IPS DF 4.7 (cell line): ENCODE measurements around the gene HCN1.
A peak's percentile ranks its signal among the peaks of the same experiment; 100 is the strongest.

ENCODE experiments used
- DNase-seq: peaks from one replicate; pipeline ENCODE4 v3.0.0-alpha.2; 2013; ENCODE audit warnings: low spot score; ENCODE audit errors: extremely low read depth

The HCN1 gene

DNA sequence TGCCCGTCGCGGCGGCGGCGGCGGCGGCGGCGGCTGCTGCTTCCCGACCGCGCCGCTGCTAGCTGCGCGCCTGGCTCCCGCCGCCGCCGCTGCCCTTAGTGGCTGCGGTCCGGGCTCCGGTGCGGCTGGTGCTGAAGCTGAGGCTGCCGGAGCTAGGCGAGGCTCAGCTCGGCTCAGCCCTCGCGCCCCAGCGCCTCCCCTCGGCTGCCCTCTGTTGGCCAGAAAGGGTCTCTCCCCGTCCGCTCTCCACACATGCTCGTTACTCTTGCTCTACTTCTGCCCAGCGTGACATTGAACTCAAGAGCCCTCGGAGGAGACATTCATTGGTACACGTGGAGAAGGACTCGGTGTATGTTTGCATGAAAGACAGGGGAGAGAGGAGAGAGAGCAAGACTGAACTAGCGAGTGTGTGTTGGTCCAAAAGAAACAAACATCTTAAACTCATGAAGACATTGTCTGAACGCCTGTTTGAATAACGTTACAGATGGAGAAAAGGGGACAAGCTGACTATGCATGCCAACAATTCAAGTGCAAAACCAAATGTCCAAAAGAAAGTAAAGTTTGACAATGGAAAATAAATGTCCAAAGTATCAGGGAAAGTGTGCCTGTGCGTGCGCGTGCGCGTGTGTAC, at the start of gene HCN1:
Gene HCN1 (minus strand): TSS at position 175 of the 631 bp plus-strand sequence.
- DNase-seq, result peak; percentile 69

DNA sequence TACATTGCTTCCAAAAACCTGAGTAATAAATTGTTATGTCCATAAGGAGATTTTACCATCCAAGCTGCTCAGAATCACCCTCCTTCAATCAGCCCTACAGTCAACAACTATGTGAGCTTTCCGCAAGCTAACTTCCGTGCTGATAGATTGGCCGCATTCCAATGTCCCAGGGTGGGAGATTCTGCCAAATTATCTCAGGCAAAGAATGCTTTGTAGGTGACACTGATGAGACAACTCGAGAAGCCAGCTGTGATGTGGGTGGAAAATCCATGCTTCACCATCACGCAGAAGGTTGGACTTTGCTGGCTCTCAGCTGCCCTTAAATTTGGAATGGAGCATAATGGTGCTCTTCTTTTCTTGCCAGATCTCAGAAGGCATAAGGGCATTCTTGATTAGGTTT, 44.9 kb upstream of the HCN1 start:
- peak; percentile 9 for DNase-seq

DNA sequence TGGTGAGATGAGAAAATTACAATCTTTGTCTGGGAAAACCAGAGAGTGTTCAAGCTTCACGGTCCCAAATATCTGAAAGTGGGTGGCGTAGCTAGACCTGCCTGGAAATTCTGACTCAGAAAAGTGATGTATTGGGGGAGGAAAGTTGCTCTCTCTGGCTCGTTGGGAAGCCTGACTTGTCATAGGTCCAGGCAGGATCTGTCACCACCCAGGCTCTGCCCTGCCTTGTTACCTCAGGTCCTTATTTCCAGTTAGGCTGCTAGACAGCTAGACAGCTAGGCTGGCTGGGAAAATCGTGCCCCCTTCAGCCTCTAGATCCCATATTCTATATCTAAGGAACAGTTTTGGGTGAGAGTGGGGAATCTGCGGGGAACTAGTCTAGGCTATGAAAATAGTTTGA, 41.0 kb upstream of the HCN1 start:
- DNase-seq, result no peak

DNA sequence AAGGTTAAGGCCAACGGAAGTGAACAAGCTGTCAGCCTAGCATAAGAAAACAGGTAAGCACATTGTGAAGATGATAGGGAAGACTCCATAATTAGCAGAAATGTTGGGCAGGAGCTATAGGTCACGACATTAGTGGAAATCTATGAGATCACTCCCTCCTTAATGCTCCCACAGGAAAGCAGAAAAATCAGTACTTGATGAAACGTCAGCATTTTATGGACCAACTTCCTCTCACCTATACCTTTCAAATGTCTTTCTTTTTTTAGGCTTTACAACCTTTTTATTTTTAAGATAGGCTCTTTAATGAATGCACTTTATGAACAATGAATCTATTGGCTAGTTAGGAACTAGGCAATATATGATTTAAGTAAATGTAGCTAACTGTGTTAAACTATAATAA, 29.4 kb upstream of the HCN1 start:
- DNase-seq, result no peak

DNA sequence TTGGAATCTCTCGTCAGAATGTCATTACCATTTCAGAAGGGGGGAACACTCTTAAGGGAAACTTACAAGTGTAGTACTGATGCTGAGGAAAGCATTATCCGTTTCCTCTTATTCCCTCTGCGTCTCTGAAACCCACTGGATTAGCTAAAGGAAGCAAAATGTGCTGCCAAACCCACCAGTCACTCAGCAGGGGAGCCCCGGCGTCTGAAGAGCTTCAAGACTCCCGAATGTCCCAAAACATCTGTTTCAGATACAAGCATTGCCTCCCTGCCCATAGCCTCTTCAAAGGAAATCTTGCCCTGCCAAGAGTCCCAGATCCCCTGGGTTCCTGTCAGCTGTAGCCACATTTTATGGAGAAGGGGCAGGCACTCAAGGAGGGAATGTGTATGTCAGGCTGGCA, 1.0 kb upstream of the HCN1 start:
- no peak for DNase-seq

DNA sequence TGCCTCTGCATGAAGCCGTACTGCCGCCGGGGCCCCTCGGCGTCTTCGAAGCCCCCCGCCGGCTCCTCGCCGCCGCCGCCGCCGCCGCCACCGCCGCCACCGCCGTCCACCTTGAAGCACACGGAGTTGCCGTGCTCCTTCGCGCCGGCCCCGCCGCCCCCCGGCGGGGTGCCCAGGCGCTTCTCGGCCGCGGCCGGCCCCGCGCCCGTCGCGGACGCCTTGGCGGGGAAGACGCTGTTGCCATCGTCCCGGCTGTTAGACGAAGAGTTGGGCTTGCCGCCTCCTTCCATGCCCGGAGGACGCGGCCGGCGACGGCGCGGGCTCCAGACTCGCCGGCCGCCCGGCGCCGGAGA, 400 bp downstream of the HCN1 start:
- DNase-seq, result no peak

DNA sequence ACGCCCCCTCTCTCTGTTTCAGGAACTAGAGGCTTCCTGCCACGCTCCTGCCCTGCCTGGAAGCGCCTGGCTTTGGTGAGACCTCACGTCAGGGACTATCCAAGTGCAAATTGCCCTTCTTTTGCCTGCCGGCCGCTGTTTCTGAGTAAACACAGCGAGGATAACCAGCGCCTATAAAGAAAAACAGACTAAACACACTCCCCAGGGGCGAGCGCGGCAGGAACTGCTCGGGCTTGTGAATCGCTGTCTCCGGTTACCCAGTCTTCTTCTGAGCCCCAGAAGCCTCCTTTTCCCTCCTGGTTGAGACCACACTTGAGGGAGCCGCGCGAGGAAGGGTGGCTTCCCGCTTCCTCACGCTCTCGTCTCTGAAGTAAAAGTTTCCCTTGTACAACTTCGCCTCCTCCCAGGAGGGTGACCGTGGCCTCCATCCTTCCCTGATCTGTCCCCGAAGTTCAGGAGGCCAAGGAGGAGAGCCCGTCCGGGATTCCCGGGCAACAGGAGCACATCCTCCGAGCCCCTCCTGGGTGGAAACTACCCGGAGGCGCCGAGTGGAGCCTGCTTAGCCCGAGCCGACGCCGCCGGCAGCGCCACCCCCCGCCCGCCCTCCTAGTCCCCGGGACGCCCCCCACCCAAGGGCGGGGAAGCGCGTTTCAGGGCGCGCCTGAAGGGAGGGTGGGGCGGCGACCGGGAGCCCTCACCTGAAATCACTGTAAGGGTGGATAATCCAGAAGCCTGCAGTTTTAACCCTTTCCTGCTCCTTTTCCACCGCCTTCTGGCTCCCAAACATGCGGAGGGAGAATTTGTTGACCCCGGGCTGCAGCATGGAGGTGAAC, 993 bp downstream of the HCN1 start:
- no peak for DNase-seq

DNA sequence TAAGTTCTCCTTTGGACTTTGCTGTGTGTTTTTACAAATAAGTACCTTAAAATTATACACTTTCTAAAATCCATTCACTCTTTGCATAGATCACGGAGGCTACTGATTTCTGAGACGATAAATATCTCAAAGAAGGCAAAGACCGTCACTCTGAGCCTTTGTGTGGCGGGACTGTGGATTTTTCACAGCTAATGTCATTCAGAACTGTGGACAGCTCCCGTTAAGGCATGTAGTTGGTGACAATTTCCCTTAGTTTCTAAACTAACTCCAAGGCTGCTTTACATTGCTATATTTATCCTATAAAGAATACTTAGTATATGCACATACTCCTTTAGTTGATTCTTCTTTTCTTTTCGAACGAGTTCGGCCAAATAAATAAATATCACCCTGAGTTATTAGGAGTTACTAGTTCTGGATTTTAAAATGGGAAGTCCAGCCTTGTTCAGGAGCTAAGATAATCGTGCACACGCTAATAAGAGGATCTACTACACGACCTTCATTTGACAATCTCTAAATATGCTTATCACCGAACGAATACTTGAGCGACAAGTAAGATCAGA, 1.8 kb downstream of the HCN1 start:
- DNase-seq, result no peak

DNA sequence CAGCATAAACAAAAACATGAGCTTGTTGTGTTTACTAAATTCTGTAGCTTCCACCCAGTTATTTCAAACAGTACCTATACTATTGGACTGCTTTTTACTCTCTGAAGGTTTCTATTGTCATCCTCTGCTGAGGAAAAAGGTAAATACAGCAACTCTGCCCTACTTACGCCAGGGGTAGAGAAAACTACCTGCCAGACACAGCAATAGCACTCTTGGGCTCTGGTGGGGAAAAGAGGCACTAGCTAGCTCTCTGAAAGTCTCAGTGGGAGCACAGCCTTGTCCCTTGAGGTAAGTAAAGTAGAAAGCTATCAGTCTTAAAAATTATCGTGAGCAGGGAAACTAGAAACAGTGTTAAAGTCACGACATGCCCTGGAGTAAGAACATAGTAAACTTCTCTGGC, 3.7 kb downstream of the HCN1 start:
- DNase-seq, result no peak

DNA sequence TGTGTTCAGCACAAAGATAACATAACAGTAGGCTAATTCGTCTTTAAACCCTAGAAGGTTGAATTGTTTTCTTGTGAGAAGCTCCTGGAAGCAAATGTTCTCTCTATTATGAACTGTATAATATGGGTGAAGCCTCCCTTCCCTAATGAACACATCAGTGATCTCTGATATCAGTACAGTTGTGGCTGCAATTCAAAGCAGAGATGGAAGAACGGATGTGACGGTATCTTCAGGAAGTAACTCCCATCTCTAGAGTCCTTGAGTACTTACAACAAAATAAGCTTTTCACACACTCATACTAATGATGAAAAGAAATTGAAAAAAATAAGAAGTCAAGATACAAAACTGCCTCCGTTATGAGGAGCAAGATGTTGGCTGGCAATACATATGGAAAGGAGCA, 4.5 kb downstream of the HCN1 start:
- DNase-seq, result no peak

DNA sequence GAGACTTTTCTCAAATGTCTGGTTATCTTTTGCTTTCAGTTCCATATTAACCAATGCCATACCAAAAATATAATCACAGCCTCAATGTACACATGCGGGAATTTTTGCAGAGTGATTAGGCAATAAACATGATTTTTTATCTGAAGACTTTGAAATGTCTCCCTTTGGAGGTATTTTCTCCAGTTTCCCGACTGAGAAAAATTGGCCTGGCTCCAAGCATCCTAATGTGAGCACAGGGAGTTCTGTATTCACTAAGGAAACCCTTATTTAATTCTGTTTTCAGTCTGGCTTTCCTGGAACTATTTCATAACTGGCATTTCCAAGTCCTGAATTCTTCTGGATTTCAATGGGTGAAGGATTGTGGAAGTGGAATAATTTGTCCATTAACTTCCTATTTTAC, 8.5 kb downstream of the HCN1 start:
- DNase-seq, result no peak

DNA sequence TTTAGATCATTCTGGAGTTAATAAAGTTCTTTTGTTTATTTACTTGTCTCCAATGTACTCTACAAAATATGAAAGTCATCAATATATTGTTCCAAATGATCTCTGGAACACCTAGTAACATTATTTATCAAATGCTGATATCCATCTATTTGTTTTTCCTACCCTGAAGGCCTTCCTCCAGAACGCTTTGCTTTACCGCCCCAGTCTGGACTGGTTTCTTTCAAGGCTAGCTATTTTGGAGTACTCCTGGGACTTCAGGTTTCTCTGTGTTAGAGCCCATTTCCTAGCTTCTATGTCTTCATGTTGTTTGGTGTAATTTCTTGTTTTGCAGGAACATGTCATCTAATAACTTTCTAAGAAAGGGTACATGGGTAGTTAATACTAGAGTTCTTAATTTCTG, 9.6 kb downstream of the HCN1 start:
- no peak for DNase-seq

DNA sequence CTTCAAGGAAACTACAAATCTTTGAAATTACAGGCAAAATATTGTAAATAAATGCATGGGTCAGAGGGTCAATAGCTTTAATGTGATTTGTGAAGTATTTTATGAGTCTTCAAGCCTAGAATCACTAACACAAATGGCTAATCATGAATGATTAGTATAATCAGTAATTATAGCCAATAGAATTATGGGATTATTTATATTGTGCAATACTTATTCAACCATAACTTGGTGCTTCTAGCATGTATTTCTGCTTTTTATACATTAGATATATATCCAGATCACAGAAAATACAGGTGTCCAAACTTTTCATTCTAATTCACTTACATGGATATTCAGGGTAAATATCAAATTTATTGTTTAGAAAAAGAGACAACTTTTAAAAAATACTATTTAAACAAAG, 12.1 kb downstream of the HCN1 start:
- no peak for DNase-seq

DNA sequence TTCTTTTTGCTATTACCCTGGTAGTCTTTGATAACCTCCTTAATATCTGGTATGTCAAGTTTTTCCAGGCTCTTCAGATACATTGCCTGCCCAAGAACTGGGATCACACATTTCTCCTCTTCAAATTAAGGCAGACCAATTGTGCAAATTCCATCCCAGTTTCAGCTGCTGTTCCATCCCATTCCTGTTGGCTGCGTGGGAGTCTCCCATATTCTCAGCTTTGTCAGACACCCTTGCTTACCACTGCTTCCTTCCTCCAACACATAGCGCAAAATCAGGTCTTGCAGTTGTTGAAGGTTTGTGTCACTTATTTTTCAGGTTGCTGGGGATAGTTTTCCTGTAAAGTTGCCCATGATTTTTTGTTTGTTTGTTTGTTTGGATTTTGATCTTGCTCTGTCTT, 15.2 kb downstream of the HCN1 start:
- no peak for DNase-seq

DNA sequence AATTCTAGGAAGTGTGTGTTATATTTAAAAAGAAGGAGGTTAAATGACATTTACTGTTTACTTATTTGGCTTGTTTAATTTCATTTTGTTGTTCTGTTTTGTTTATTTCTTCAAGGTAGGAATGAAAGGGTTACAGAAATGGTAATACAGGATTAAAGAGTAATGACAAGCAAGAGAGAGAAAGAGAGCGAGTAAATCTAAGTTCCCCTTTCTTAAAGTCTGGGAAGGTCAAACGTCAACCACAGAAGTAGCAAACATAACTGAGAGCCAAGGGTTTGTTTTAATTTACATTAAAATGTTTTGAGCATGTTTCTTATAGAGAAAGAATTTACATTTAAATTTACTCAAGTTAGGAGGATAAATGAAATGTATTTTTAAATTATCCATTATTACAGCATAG, 18.7 kb downstream of the HCN1 start:
- DNase-seq, result no peak

DNA sequence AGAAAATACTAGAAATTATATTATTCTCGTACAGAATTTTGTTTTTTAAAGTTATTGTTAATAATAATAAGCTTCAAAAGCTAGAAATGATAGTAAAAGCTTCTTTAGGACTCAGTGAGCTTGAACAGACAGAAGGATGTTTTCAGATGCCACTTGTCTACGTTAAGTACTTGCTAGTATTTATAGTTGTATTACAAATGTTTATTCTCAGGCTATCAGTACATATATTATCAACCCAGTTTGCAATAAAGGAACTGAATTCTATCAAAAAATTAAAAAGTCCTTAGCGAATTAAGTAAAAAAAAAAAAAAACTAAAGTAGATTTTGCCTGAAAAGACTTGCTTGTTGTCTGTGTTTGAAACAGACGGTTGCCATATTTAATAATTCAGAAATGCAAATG, 23.9 kb downstream of the HCN1 start:
- DNase-seq, result no peak

DNA sequence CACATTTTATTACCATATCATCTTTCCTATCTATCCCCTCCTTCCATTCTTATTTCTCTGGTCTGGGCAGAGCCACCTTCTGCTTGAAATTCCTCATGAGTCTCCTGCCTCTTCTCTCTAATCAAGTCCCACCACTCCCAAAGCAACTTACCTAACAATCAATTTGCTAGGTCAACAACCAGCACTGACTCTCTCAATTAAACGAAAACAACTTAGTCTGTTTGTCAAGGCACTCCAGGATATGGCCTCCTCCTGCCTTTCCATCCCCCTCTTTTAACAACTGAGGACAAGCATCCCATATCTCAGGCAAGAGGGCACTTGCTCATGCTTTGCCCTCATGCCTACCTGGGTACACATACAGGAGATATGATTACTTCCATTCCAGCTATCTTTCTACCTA, 47.4 kb downstream of the HCN1 start:
- no peak for DNase-seq

DNA sequence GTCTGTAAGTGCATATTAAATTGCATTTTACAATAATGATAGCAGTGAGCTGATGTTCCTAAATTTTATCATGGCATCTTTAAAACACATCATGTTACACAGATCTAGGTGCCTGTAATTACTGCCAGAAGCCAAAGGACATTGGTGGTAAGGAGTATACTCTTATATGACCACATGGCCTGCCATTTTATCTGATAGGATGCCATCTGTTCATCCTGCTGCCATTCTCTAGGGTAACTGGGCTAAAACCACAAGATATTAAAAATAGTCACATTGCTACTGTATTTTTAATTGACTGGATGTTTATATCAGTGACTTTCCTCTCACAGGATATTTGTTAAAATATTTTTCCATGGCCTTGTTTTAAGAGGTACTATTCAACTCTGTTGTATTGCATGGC, 53.1 kb downstream of the HCN1 start:
- no peak for DNase-seq

DNA sequence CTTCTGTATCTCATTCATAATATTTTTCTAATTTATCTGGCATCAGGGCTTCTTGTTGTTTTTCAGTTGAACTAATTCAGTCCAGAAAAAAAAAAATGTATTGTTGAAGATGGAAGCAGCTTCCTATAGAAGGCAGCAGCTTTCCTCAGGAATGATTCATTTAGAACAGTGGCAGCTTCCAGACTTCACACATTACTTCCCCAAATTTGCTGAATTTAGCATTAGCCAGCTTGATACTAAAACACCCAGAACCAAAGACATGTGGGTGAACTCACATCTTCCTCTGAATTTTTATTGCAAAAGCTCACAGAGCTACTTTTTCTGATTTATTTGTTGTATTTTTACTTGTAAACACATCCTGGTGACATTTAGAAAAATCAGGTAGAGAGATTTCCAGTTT, 53.8 kb downstream of the HCN1 start:
- no peak for DNase-seq

DNA sequence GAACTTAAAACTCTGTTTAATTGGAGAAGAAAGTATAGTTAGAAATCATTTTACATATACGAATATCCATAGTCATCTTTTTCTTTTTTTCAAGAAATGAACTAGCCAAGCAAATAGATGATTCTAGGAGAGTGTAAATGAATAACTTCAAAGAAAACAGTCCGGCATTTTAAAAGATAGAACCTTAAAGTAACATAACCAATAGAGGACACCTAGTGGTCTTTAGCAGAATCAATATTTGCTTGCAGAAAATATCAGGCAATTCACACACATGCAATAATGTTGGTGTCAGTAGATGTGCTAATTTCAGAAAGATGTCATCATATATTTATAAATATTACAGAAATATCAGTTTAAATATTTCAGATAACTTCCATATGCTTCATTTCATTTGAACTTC, 57.1 kb downstream of the HCN1 start:
- DNase-seq, result no peak

DNA sequence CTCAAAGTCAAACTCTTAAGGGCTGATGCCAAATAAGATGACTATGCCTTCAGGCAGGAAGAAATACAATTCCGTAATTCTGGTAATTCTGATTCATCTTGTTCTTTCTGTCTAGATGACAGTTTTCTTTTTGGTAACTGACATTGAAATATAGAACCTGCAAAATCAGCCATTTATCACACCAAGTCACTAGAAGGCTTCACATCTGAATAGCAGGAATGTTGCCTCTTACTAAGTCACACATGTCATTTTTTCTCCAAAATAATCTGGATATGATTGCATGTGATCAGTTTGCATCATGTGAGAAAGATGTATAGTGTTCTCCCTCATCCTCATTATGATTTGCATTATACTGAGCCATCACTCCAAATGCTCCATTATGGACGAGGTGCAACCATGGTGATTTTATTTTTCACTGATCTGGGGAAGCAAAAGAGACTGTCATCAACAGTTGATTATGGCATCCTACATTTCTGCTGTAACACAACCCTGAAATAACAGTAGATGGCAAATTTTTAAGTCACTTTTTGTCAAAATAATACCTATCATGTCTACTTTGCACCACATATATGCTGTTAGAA, 69.0 kb downstream of the HCN1 start:
- DNase-seq, result no peak

DNA sequence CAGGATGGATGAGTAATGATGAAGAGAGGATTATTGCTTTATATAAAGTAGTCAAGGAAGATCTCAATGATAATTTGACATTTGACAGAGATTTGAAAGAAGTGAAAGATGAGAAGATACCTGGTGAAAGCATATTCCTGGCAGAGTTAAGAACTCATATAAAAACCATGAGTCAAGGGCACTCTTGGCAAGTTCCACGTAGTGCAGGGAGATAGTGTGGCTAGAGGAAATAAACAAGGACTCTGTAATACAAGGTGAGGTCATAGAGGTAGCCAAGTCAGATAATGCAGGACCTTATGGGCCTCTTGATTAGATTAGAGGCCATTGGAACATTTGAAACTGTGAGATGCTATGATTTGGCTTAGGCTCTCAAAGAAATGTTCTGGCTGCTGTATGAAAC, 72.3 kb downstream of the HCN1 start:
- no peak for DNase-seq

DNA sequence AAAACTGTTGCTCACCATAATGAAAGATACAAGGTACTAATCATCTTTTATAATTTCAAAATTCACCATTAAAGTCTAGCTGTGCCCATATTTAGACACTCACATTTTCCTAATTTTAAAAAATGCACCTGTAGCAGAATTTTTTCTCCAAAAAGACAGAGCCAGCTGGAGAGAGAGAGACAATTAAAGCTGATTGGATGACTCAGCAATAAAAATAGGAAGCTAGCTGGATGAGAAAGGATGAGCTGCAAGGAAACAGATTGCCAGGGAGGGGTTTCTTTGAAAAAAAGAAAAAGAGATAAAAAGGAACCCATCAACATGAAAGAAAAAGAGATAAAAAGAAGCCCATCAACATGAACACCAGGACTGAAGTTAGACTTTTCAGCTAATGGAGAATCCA, 73.8 kb downstream of the HCN1 start:
- DNase-seq, result no peak
